ENCODE results near the gene MYH14. TPM values are rescaled to one million over a fixed set of nuclear protein-coding genes. Genes with fewer than 3 reads are reported as not detected.
A peak's percentile ranks its signal among the peaks of the same experiment; 100 is the strongest.

The MYH14 gene
- polyA plus RNA-seq, 3 donors: 16.6 to 23.9 (median 19.0) TPM

- DNase-seq (ENCODE audit: low read depth in 3 of 3, low spot score in 2 of 3): no peak
Observed at GRCh38 chr19:50313812-50314536, 110.6 kb downstream of the MYH14 start.

- no peak for DNase-seq (ENCODE audit: low read depth in 3 of 3, low spot score in 2 of 3)
Observed at GRCh38 chr19:50314724-50315708, 111.6 kb downstream of the MYH14 start.

GRCh38 chr19:50315773-50316448, 112.5 kb downstream of the MYH14 start:
- no peak for DNase-seq (ENCODE audit: low read depth in 3 of 3, low spot score in 2 of 3)

- no peak for DNase-seq (ENCODE audit: low read depth in 3 of 3, low spot score in 2 of 3)
Observed at GRCh38 chr19:50317115-50317514, 113.7 kb downstream of the MYH14 start.

- no peak for DNase-seq (ENCODE audit: low read depth in 3 of 3, low spot score in 2 of 3)
Observed at GRCh38 chr19:50318438-50318837, 115.0 kb downstream of the MYH14 start.

- DNase-seq (ENCODE audit: low read depth in 3 of 3, low spot score in 2 of 3): no peak
Observed at GRCh38 chr19:50319156-50319555, 115.7 kb downstream of the MYH14 start.

- DNase-seq (ENCODE audit: low read depth in 3 of 3, low spot score in 2 of 3): no peak
Observed at GRCh38 chr19:50320051-50320450, 116.6 kb downstream of the MYH14 start.

- DNase-seq (ENCODE audit: low read depth in 3 of 3, low spot score in 2 of 3): no peak
Observed at GRCh38 chr19:50320596-50320995, 117.2 kb downstream of the MYH14 start.

GRCh38 chr19:50321831-50322230, 118.4 kb downstream of the MYH14 start:
- DNase-seq (ENCODE audit: low read depth in 3 of 3, low spot score in 2 of 3): no peak

GRCh38 chr19:50322234-50322633, 118.8 kb downstream of the MYH14 start:
- no peak for DNase-seq (ENCODE audit: low read depth in 3 of 3, low spot score in 2 of 3)

GRCh38 chr19:50322931-50323781, 119.7 kb downstream of the MYH14 start:
- DNase-seq (ENCODE audit: low read depth in 3 of 3, low spot score in 2 of 3): no peak

- DNase-seq (ENCODE audit: low read depth in 3 of 3, low spot score in 2 of 3): no peak
Observed at GRCh38 chr19:50323782-50324133, 120.3 kb downstream of the MYH14 start.

- DNase-seq (ENCODE audit: low read depth in 3 of 3, low spot score in 2 of 3): no peak
Observed at GRCh38 chr19:50324331-50324730, 120.9 kb downstream of the MYH14 start.

GRCh38 chr19:50325310-50326100, 122.1 kb downstream of the MYH14 start:
- DNase-seq (ENCODE audit: low read depth in 3 of 3, low spot score in 2 of 3): peak in 1 of 3 donors; percentile 51

- DNase-seq (ENCODE audit: low read depth in 3 of 3, low spot score in 2 of 3): no peak
Observed at GRCh38 chr19:50326101-50326664, 122.8 kb downstream of the MYH14 start.

- DNase-seq (ENCODE audit: low read depth in 3 of 3, low spot score in 2 of 3): no peak
Observed at GRCh38 chr19:50327013-50327412, 123.6 kb downstream of the MYH14 start.

- no peak for DNase-seq (ENCODE audit: low read depth in 3 of 3, low spot score in 2 of 3)
Observed at GRCh38 chr19:50327461-50328223, 124.2 kb downstream of the MYH14 start.

- no peak for DNase-seq (ENCODE audit: low read depth in 3 of 3, low spot score in 2 of 3)
Observed at GRCh38 chr19:50328224-50328872, 124.9 kb downstream of the MYH14 start.

All from right renal cortex interstitium (tissue), 3 donors.